HUES64 (cell line): Measurements from ENCODE around the gene PTPRA.

Experiments
- H3K27ac ChIP-seq: 2 replicates; pipeline ENCODE4 v1.7.0; 2013; ENCODE audit warnings: low read depth, low read length, inconsistent platforms
- H3K27me3 ChIP-seq: 2 replicates; pipeline ENCODE4 v1.6.1; 2013; ENCODE audit warnings: mild to moderate bottlenecking, low read length; ENCODE audit not compliant: insufficient read depth
- H3K36me3 ChIP-seq: 2 replicates; pipeline ENCODE4 v1.6.1; 2013; ENCODE audit warnings: mild to moderate bottlenecking, low read length; ENCODE audit not compliant: insufficient read depth
- H3K4me1 ChIP-seq: 2 replicates; pipeline ENCODE4 v1.6.1; 2013; ENCODE audit warnings: mild to moderate bottlenecking, low read length, moderate library complexity; ENCODE audit not compliant: insufficient read depth
- H3K4me3 ChIP-seq: 2 replicates; pipeline ENCODE4 v1.5.1; 2013; ENCODE audit warnings: mild to moderate bottlenecking, low read length, moderate library complexity
- H3K9ac ChIP-seq: 2 replicates; pipeline ENCODE4 v1.6.1; 2013; ENCODE audit warnings: mild to moderate bottlenecking, low read depth, low read length
- H3K9me3 ChIP-seq: 2 replicates; pipeline ENCODE4 v1.6.1; 2013; ENCODE audit warnings: low read depth, low read length; ENCODE audit not compliant: insufficient read depth
- WGBS: fragments of 150-250, 120-280 bp; methylation state at CpG from one replicate; pipeline ENCODE4 v1.1.7; 2013; ENCODE audit warnings: missing lambda C conversion rate; 5-methylcytosine and 5-hydroxymethylcytosine counted together

Gene PTPRA

DNA sequence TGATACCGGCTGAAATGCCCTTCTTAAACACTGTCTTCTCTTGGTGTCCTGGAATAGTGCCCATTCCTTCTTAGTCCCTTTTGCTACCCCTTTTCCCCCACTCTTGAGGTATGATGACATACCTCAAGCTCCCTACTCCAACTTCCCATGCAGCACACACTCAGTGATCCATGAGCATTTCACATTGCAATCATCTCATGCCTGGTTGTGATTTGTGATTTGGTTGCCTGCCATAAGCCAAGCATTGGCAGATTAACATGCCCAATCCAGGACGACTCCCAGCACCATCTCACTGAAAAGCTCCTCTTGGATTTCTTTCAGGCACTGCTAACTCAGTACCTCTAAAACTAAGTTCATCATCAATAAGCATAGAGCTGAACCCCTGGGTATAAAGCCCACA lies 14.7 kb upstream of the PTPRA start:
- H3K4me1 ChIP-seq: no peaks in the 10 kb centered on the region
- no peak overlapping the region for H3K4me3 ChIP-seq
- WGBS: 91% methylated on average over 2 of the region's 2 CpGs
- no peaks in the 10 kb centered on the region for H3K27me3 ChIP-seq
- H3K36me3 ChIP-seq: no peaks in the 10 kb centered on the region
- no peaks in the 10 kb centered on the region for H3K9me3 ChIP-seq
- no peak overlapping the region for H3K27ac ChIP-seq
- H3K9ac ChIP-seq: no peak overlapping the region

DNA sequence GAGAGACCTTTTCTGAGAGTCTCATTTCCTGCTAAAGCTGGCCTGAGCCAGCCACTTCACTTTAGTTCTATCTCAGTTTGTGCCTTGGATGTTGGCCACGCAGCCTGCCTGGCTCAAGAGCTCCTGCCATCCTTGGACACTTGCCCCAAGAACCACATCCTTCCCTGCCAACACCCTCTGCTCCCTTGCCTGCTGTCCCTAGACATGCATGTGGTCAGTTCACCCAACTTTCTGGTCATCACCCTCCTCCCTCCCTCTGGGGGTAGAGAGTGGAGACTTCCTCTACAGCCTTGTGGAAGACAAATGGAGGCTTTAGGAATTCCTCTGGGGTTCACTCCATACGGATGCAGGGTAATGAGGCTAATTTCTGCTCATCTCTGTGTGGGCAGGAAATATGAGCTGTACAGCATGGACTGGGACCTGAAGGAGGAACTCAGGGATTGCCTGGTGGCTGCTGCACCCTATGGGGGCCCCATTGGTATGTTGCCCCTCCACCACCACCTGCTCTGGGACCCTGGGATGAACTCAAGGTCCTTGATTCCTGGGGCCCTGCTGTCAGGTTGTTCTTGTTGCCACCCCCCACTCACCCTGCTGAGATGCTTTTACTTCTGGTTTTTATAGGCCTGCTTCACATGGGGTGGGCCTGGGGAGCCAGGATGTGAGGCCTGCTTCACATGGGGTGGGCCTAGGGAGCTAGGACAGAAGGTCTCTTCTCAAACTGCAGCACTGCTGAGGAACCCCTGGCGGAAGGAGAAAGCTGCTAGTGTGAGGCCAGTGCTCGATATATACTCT lies 13.8 kb upstream of the PTPRA start:
- H3K4me3 ChIP-seq: no peak overlapping the region
- no peak overlapping the region for H3K9ac ChIP-seq
- whole genome bisulfite sequencing: 93% methylated on average over 4 of the region's 4 CpGs
- no peaks in the 10 kb centered on the region for H3K9me3 ChIP-seq
- H3K27ac ChIP-seq: no peak overlapping the region
- H3K36me3 ChIP-seq: no peaks in the 10 kb centered on the region
- no peaks in the 10 kb centered on the region for H3K4me1 ChIP-seq
- no peaks in the 10 kb centered on the region for H3K27me3 ChIP-seq

DNA sequence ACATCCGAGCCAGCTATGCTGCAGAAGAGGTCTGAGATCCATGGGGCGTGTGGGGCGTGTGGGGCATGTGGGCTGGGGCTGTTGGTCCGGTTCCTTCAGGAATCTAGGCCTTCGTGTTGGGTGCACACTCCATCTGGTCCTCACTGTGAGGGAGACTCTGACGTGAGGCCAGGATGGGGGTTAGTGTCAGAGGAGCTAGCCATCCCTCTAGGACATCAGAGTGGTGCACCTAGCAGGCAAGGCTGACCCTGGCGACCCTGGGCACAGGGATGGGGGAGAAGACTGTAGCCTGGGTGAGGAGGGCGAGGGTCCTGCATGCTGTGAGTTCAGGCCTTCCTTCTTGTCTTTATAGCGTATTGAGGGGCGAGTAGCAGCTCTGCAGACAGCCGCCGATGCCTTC lies 8.7 kb upstream of the PTPRA start:
- Histone ChIP-seq H3K4me1 (no peaks in the 10 kb centered on the region), H3K36me3 (0 out of 2 replicates have a peak, but pooled peaks cover 2% of the 10 kb centered on the region), H3K4me3 (no peak overlapping the region), H3K9ac (no peak overlapping the region), H3K27ac (no peak overlapping the region), H3K27me3 (no peaks in the 10 kb centered on the region), H3K9me3 (no peaks in the 10 kb centered on the region)
- 92% methylated on average over 12 of the region's 12 CpGs for WGBS

DNA sequence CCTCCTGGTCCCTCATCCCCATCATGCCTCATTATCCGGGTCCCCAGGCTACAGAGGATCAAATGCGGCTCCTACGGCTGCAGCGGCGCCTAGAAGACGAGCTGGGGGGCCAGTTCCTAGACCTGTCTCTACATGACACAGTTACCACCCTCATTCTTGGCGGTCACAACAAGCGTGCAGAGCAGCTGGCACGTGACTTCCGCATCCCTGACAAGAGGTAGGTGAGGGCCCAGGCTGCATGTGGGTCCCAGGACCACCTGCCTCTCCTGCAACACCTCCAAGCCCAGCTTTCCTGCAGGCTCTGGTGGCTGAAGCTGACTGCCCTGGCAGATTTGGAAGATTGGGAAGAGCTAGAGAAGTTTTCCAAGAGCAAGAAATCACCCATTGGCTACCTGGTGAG lies 8.2 kb upstream of the PTPRA start:
- WGBS: 94% methylated on average over 10 of the region's 10 CpGs

DNA sequence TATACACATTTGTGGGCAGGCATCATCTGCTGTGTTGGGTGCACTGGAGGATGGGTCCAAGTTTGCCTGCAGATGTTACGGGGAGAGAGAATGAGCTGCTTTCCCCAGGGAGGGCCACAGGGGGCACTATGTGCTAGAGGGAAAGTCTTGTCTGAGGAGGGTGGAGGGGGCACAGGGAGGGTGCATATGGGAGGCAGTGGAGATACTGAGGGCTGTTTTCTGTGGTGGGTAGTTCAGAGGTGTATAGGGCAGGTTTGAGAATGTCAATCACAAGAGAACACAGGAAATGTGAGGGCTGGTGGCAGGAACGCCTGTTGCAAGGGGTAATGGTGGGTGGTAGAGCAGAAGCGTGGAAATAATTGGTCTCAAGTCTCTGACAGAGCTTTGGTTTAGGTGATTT lies 7.7 kb upstream of the PTPRA start:
- Histone ChIP-seq H3K4me3 (no peak overlapping the region), H3K36me3 (0 out of 2 replicates have a peak, but pooled peaks cover 2% of the 10 kb centered on the region), H3K9ac (no peak overlapping the region), H3K4me1 (no peaks in the 10 kb centered on the region; the same call in 1 of the 2 replicates), H3K27me3 (no peaks in the 10 kb centered on the region), H3K27ac (no peak overlapping the region), H3K9me3 (no peaks in the 10 kb centered on the region)
- 94% methylated on average over 3 of the region's 3 CpGs for WGBS

More for the DNA sequence above, 8.2 kb upstream of the PTPRA start:
- Histone ChIP-seq H3K4me3 (no peak overlapping the region), H3K27ac (no peak overlapping the region), H3K36me3 (0 out of 2 replicates have a peak, but pooled peaks cover 2% of the 10 kb centered on the region), H3K9ac (no peak overlapping the region), H3K27me3 (no peaks in the 10 kb centered on the region), H3K4me1 (no peaks in the 10 kb centered on the region), H3K9me3 (no peaks in the 10 kb centered on the region)

DNA sequence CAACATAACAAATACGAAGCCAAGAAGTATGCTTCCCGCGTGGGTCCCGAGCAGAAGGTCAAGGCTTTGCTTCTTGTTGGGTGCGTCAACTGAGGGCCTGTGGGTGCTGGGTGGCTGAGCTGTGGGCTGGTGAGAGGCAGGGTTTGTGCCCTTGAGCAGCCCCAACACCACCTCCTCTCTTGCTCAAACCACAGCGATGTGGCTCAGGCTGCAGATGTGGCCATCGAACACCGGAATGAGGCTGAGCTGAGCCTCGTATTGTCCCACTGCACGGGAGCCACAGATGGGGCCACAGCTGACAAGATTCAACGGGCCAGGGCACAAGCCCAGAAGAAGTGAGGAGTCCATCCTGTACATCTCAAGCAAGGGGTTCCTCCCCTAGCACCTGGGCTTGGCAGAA lies 7.0 kb upstream of the PTPRA start:
- Histone ChIP-seq H3K9ac (no peak overlapping the region), H3K36me3 (0 out of 2 replicates have a peak, but pooled peaks cover 2% of the 10 kb centered on the region), H3K27ac (no peak overlapping the region), H3K4me1 (peaks cover 6% of the 10 kb centered on the region; the same call in 1 of the 2 replicates), H3K27me3 (peaks cover 5% of the 10 kb centered on the region; the same call in 1 of the 2 replicates), H3K4me3 (no peak overlapping the region), H3K9me3 (no peaks in the 10 kb centered on the region)
- 96% methylated on average over 11 of the region's 11 CpGs for WGBS

DNA sequence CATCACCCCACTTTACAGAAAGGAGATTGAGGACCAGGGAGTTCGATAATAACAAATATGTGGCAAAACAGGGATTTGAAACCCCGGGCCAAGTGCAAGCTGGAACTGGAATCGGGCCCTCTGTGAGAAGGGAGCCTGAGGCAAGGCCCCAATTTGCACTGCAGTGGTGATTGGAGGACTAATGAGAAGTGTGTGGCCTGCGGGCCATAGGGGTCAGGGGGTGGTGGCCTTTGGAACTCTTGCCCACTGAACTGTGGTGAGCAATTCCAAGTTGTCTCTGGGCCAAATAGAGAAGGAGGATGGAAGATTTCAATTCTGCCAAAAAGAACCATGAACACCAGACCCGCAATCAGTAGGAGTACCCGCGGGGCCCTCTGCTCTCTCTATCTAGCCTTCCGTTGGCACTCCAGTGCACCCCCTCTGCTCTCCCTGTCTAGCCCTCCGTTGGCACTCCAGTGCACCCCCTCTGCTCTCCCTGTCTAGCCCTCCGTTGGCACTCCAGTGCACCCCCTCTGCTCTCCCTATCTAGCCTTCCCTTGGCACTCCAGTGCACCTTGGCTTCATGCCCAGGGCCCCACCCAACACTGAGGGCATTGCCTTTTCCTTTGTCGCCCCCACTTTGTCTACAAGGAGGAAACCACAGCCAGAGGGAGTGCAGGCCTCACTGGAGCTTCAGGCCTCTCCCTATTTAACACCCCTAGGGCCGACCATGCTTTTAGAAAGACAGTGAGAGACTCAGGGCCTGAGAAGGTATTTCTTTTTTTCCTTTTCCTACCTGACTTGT lies 6.0 kb upstream of the PTPRA start:
- 0 out of 2 replicates have a peak, but pooled peaks cover 2% of the 10 kb centered on the region for H3K36me3 ChIP-seq
- H3K4me1 ChIP-seq: peaks cover 9% of the 10 kb centered on the region; the same call in 1 of the 2 replicates
- H3K27me3 ChIP-seq: peaks cover 16% of the 10 kb centered on the region
- H3K9ac ChIP-seq: no peak overlapping the region
- 92% methylated on average over 12 of the region's 12 CpGs for WGBS
- H3K9me3 ChIP-seq: no peaks in the 10 kb centered on the region
- no peak overlapping the region for H3K27ac ChIP-seq
- H3K4me3 ChIP-seq: no peak overlapping the region

DNA sequence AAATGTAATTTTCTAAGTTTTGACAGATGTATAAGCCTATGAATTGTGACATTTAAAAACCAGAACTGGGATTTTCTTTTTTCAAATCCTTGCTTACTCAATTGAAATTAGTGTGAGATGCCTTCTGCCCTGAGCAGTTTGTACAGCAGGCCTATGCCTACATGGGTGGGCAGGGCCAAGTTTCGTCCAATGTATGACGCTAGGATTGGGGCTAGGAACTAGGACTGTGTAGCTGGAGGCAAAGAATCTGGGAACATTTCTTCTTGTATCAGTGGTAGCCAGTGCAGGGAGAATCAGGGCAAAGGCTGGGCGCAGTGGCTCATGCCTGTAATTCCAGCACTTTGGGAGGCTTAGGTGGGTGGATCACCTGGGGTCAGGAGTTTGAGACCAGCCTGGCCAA lies 3.9 kb upstream of the PTPRA start:
- WGBS: 92% methylated on average over 3 of the region's 3 CpGs
- H3K4me1 ChIP-seq: peaks cover 12% of the 10 kb centered on the region

DNA sequence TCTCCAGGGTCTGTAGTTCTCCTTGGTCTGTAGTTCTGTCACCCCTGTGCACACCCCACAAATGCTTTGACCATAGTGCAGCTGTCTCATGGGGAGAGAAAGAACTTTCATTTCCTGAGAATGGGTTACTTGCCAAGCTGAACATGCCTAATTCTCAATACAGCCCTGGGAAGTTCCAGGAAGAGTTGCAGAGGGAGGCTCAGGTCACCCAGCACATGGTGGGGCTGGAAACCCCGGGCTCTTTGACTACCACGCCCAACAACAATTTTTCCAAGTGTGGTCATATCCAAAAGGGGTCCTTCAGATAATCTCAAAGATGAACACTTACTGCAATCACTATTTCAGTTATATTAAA lies 2.2 kb upstream of the PTPRA start:
- H3K4me1 ChIP-seq: peaks cover 22% of the 10 kb centered on the region
- H3K36me3 ChIP-seq: 0 out of 2 replicates have a peak, but pooled peaks cover 2% of the 10 kb centered on the region
- H3K9ac ChIP-seq: no peak overlapping the region
- no peak overlapping the region for H3K4me3 ChIP-seq
- H3K27me3 ChIP-seq: peaks cover 22% of the 10 kb centered on the region
- no peaks in the 10 kb centered on the region for H3K9me3 ChIP-seq
- H3K27ac ChIP-seq: no peak overlapping the region
- 83% methylated on average over 2 of the region's 2 CpGs for WGBS

More for the DNA sequence above, 3.9 kb upstream of the PTPRA start:
- 0 out of 2 replicates have a peak, but pooled peaks cover 2% of the 10 kb centered on the region for H3K36me3 ChIP-seq
- H3K27ac ChIP-seq: no peak overlapping the region
- H3K4me3 ChIP-seq: no peak overlapping the region
- H3K9ac ChIP-seq: no peak overlapping the region
- peaks cover 22% of the 10 kb centered on the region for H3K27me3 ChIP-seq
- no peaks in the 10 kb centered on the region for H3K9me3 ChIP-seq

DNA sequence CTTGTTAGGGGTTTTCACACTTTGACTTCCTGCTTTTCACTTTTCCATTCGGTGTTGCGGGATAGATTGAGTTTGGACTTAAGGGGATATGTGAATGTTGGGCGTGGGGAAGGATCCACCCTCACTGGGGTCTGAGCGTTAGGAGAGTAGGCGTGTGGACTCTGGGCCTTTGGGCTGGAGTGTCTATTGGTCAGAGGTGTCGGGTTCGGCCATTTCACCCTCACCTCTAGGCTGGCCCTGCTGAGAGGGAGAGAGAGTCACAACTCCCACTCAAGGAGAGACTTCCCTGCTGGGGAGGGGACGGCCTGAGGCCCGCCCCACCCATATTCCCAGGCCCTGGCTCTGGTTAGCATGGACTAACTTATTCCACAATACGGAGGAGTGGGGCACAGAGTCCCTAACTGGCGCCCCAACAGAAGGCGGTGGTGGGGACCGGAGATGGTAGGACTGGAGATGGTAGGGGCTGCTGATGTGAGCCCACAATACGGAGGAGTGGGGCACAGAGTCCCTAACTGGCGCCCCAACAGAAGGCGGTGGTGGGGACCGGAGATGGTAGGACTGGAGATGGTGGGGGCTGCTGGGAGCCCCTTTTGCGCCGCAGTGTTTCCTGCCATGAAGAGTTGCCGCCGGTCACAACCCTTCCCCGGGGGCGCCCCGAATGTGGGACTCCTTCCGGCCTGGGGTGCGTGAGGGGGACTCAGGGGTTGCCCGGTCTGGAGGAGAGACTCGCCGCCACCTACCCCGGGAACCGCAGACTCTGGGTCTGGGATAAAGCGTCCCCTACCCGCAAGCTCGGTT lies 1.4 kb upstream of the PTPRA start:
- 39% methylated on average over 32 of the region's 34 CpGs for WGBS
- peaks cover 22% of the 10 kb centered on the region for H3K4me1 ChIP-seq

More for the DNA sequence above, 1.4 kb upstream of the PTPRA start:
- H3K9ac ChIP-seq: peak overlapping the region; percentile 57
- H3K4me3 ChIP-seq: peak overlapping the region; percentile 98
- H3K27ac ChIP-seq: no peak overlapping the region
- H3K9me3 ChIP-seq: no peaks in the 10 kb centered on the region
- H3K36me3 ChIP-seq: peaks cover 4% of the 10 kb centered on the region; the same call in 1 of the 2 replicates
- peaks cover 22% of the 10 kb centered on the region for H3K27me3 ChIP-seq
